Liver (tissue), 3 donors: ENCODE data around the gene OR4N2.
"Not testable (repeated sequence)": the region's sequence is repeated elsewhere in the genome, so short reads cannot be mapped to it uniquely, and the experiment has no call there.

Experiments
- FOXA1 ChIP-seq: IDR thresholded peaks from 2 replicates; pipeline ENCODE4 v1.6.1; 2016; ENCODE audit warnings: antibody characterized with exemption
- NR2F2 ChIP-seq: IDR thresholded peaks from 2 replicates; pipeline ENCODE4 v1.6.1; 2016; ENCODE audit warnings: antibody characterized with exemption
- TF ChIP-seq, protein P1 (sequence below): fragments of 150-350 bp; IDR thresholded peaks from 2 replicates; pipeline ENCODE4 v1.5.1; 2017; ENCODE audit warnings: improper control_type of control experiment, low read depth, low read length; ENCODE audit not compliant: missing input control
- donor health status: healthy.
- donor health status: healthy.

DNA sequence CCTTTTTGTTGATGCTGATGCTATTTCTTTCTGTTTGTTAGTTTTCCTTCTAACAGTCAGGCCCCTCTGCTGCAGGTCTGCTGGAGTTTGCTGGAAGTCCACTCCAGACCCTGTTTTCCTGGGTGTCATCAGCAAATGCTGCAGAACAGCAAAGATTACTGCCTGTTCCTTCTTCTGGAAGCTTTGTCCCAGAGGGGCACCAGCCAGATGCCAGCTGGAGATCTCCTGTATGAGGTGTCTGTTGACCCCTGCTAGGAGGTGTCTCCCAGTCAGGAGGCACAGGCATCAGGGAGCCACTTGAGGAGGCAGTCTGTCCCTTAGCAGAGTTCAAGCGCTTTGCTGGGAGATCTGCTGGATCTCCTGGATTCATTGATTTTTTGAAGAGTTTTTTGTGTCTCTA, 16.3 kb downstream of the OR4N2 start:
- not testable (repeated sequence) for TF ChIP-seq FOXA1, NR2F2
- TF ChIP-seq, protein P1, sequence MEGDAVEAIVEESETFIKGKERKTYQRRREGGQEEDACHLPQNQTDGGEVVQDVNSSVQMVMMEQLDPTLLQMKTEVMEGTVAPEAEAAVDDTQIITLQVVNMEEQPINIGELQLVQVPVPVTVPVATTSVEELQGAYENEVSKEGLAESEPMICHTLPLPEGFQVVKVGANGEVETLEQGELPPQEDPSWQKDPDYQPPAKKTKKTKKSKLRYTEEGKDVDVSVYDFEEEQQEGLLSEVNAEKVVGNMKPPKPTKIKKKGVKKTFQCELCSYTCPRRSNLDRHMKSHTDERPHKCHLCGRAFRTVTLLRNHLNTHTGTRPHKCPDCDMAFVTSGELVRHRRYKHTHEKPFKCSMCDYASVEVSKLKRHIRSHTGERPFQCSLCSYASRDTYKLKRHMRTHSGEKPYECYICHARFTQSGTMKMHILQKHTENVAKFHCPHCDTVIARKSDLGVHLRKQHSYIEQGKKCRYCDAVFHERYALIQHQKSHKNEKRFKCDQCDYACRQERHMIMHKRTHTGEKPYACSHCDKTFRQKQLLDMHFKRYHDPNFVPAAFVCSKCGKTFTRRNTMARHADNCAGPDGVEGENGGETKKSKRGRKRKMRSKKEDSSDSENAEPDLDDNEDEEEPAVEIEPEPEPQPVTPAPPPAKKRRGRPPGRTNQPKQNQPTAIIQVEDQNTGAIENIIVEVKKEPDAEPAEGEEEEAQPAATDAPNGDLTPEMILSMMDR: not testable (repeated sequence)
